ENCODE measurements around the gene CEP43. TPM values are rescaled to one million over a fixed set of nuclear protein-coding genes. Genes with fewer than 3 reads are reported as not detected.

Gene CEP43
- total and polyA plus RNA-seq, 8 donors: 7.5 to 99.6 (median 13.8) TPM

- Histone ChIP-seq H3K9me3 (peaks cover 0 to 5% (median 0%) of the 10 kb centered on the region in 4 donors), H3K4me3 (no peak overlapping the region), H3K27ac (peak overlapping the region in 2 of 5 donors; percentile 35 to 91), H3K27me3 (no peaks in the 10 kb centered on the region), H3K36me3 (no peaks in the 10 kb centered on the region), H3K4me1 (peaks cover 23 to 48% (median 38%) of the 10 kb centered on the region in 4 donors)
- 72 to 89% (median 77%) methylated on average over 3 of the region's 3 CpGs for WGBS, 5 donors
- no peak for TF ChIP-seq POLR2A (IDR thresholded peaks at IDR 0.05)
- no peak for TF ChIP-seq CTCF (IDR thresholded peaks at IDR 0.05)
- TF ChIP-seq POLR2AphosphoS5 (IDR thresholded peaks at IDR 0.05): no peak
- no peak for TF ChIP-seq EP300 (IDR thresholded peaks at IDR 0.05)
- no peak for DNase-seq
- intact Hi-C loops (cut with DNase I; ENCODE audit: low total_unique reads): loop anchor here (5.0 kb wide), 1 partner anchor 37 kb away; the partner anchor contains the start of gene CEP43
Measured at GRCh38 chr6:166960609-166960978, 38.6 kb upstream of the CEP43 start.

- intact Hi-C loops (cut with DNase I; ENCODE audit: low total_unique reads): no loop called here
- no peaks in the 10 kb centered on the region for H3K36me3 ChIP-seq
- no peak for DNase-seq
- H3K4me1 ChIP-seq: peaks cover 0 to under 1% (median 0%) of the 10 kb centered on the region in 4 donors
- no peak overlapping the region for H3K4me3 ChIP-seq
- 92 to 98% (median 96%) methylated on average over 2 of the region's 2 CpGs for WGBS, 5 donors
- no peak overlapping the region for H3K27ac ChIP-seq
- no peaks in the 10 kb centered on the region for H3K27me3 ChIP-seq
- TF ChIP-seq POLR2A (IDR thresholded peaks at IDR 0.05) (no peak), EP300 (IDR thresholded peaks at IDR 0.05) (no peak), POLR2AphosphoS5 (IDR thresholded peaks at IDR 0.05) (no peak), CTCF (IDR thresholded peaks at IDR 0.05) (no peak)
- peaks cover 0 to 14% (median 0%) of the 10 kb centered on the region in 4 donors for H3K9me3 ChIP-seq
Measured at GRCh38 chr6:166966268-166966667, 32.9 kb upstream of the CEP43 start.

GRCh38 chr6:166969390-166970002 is 29.7 kb upstream of the CEP43 start:
- Histone ChIP-seq H3K4me1 (no peaks in the 10 kb centered on the region), H3K4me3 (no peak overlapping the region), H3K27ac (no peak overlapping the region), H3K27me3 (no peaks in the 10 kb centered on the region), H3K9me3 (peaks cover 0 to 11% (median 0%) of the 10 kb centered on the region in 4 donors), H3K36me3 (no peaks in the 10 kb centered on the region)
- TF ChIP-seq CTCF (IDR thresholded peaks at IDR 0.05) (no peak), POLR2AphosphoS5 (IDR thresholded peaks at IDR 0.05) (no peak), POLR2A (IDR thresholded peaks at IDR 0.05) (no peak), EP300 (IDR thresholded peaks at IDR 0.05) (no peak)
- intact Hi-C loops (cut with DNase I; ENCODE audit: low total_unique reads): no loop called here
- 71 to 86% (median 77%) methylated on average over 8 of the region's 8 CpGs for WGBS, 5 donors
- no peak for DNase-seq

- TF ChIP-seq CTCF (IDR thresholded peaks at IDR 0.05): no peak
- no peak for TF ChIP-seq EP300 (IDR thresholded peaks at IDR 0.05)
- TF ChIP-seq POLR2A (IDR thresholded peaks at IDR 0.05): no peak
- no peak for TF ChIP-seq POLR2AphosphoS5 (IDR thresholded peaks at IDR 0.05)
- H3K27me3 ChIP-seq: no peaks in the 10 kb centered on the region
- no peak overlapping the region for H3K4me3 ChIP-seq
- DNase-seq: no peak
- peaks cover 0 to 10% (median 0%) of the 10 kb centered on the region in 4 donors for H3K9me3 ChIP-seq
- H3K36me3 ChIP-seq: no peaks in the 10 kb centered on the region
- no peak overlapping the region for H3K27ac ChIP-seq
- intact Hi-C loops (cut with DNase I; ENCODE audit: low total_unique reads): no loop called here
- H3K4me1 ChIP-seq: no peaks in the 10 kb centered on the region
Measured at GRCh38 chr6:166970091-166970490, 29.1 kb upstream of the CEP43 start.
